Neuronal stem cell (in vitro differentiated cells): Measurements from ENCODE around the gene OR10A5.

ENCODE experiments used
- DNase-seq: peaks from one replicate; pipeline ENCODE4 v3.0.0-alpha.2; 2013; ENCODE audit warnings: low spot score
- H2AFZ ChIP-seq: one replicate; pipeline ENCODE4 v1.6.1; 2013; ENCODE audit warnings: mild to moderate bottlenecking, low read length, inconsistent platforms
- H2AK5ac ChIP-seq: 2 replicates; pipeline ENCODE4 v1.6.1; 2013; ENCODE audit warnings: low read depth, mild to moderate bottlenecking, inconsistent platforms, low read length, moderate library complexity, mixed read lengths
- H2BK120ac ChIP-seq: 2 replicates; pipeline ENCODE4 v1.6.1; 2013; ENCODE audit warnings: low read depth, mild to moderate bottlenecking, inconsistent platforms, low read length, moderate library complexity, mixed read lengths
- H2BK12ac ChIP-seq: one replicate; pipeline ENCODE4 v1.6.1; 2013; ENCODE audit warnings: low read length, inconsistent platforms
- H2BK15ac ChIP-seq: 2 replicates; pipeline ENCODE4 v1.6.1; 2013; ENCODE audit warnings: mild to moderate bottlenecking, low read length, inconsistent platforms, mixed read lengths
- H2BK5ac ChIP-seq: one replicate; pipeline ENCODE4 v1.6.1; 2013; ENCODE audit warnings: inconsistent platforms, mild to moderate bottlenecking, low read length, moderate library complexity
- H3K14ac ChIP-seq: one replicate; pipeline ENCODE4 v1.6.1; 2013; ENCODE audit warnings: low read length, inconsistent platforms
- H3K18ac ChIP-seq: 2 replicates; pipeline ENCODE4 v1.6.1; 2013; ENCODE audit warnings: low read length, inconsistent platforms
- H3K23ac ChIP-seq: 2 replicates; pipeline ENCODE4 v1.6.1; 2013; ENCODE audit warnings: low read depth, mild to moderate bottlenecking, mixed read lengths, low read length, inconsistent platforms; ENCODE audit not compliant: poor library complexity
- H3K27ac ChIP-seq: replicated peaks from 3 replicates; pipeline ENCODE4 v1.5.1; 2013; ENCODE audit warnings: low read length, inconsistent platforms
- H3K27me3 ChIP-seq, 3 experiments: 2 replicates each; pipeline ENCODE4 v1.6.1; 2013; ENCODE audit warnings: low read length in 3 of 3, mild to moderate bottlenecking in 2 of 3, inconsistent platforms in 1 of 3, low read depth in 1 of 3, mixed read lengths in 1 of 3, moderate library complexity in 1 of 3; ENCODE audit not compliant: control insufficient read depth in 3 of 3, insufficient read depth in 3 of 3
- H3K36me3 ChIP-seq, 2 donors: replicated peaks in 1 of 2; 2 replicates each; pipeline ENCODE4 v1.6.1; 2013; ENCODE audit warnings: low read length in 2 of 2; ENCODE audit not compliant: control insufficient read depth in 2 of 2, insufficient read depth in 2 of 2
- H3K4ac ChIP-seq: 2 replicates; pipeline ENCODE4 v1.6.1; 2013; ENCODE audit warnings: inconsistent platforms, mild to moderate bottlenecking, low read length, moderate library complexity
- H3K4me1 ChIP-seq, 2 donors: 1 replicate in 1 of 2; 2 replicates in 1 of 2; pipeline ENCODE4 v1.6.1; 2013; ENCODE audit warnings: low read length in 2 of 2, low read depth in 1 of 2; ENCODE audit not compliant: control insufficient read depth in 2 of 2, insufficient read depth in 1 of 2
- H3K4me2 ChIP-seq: one replicate; pipeline ENCODE4 v1.6.1; 2013; ENCODE audit warnings: mild to moderate bottlenecking, low read length, inconsistent platforms; ENCODE audit not compliant: insufficient read depth, poor library complexity, severe bottlenecking
- H3K4me3 ChIP-seq, 2 donors: 2 replicates each; pipeline ENCODE4 v1.5.1; 2013; ENCODE audit warnings: low read length in 2 of 2, mild to moderate bottlenecking in 2 of 2, inconsistent platforms in 1 of 2, moderate library complexity in 1 of 2
- H3K79me1 ChIP-seq: one replicate; pipeline ENCODE4 v1.6.1; 2013; ENCODE audit warnings: low read depth, mild to moderate bottlenecking, inconsistent platforms, low read length, moderate library complexity
- H3K9ac ChIP-seq: one replicate; pipeline ENCODE4 v1.6.1; 2013; ENCODE audit warnings: mild to moderate bottlenecking, low read depth, low read length, inconsistent platforms; ENCODE audit not compliant: poor library complexity
- H3K9me3 ChIP-seq, 2 donors: replicated peaks in 1 of 2; 2 replicates each; pipeline versions ENCODE3 to v1.6.1; 2013; ENCODE audit warnings: low read length in 2 of 2, mild to moderate bottlenecking in 2 of 2, inconsistent platforms in 1 of 2, low read depth in 1 of 2, mixed read lengths in 1 of 2, moderate library complexity in 1 of 2; ENCODE audit not compliant: control insufficient read depth in 2 of 2, insufficient read depth in 1 of 2
- H4K8ac ChIP-seq: one replicate; pipeline ENCODE4 v1.6.1; 2013; ENCODE audit warnings: low read depth, mild to moderate bottlenecking, inconsistent platforms, low read length, moderate library complexity
- H4K91ac ChIP-seq: one replicate; pipeline ENCODE4 v1.6.1; 2013; ENCODE audit warnings: low read length, low read depth, mild to moderate bottlenecking, inconsistent platforms; ENCODE audit not compliant: poor library complexity
- WGBS, 2 donors: extraction: QIAGEN DNeasy Blood & Tissue Kit; methylation state at CpG; one replicate each; pipeline ENCODE4 v1.1.7; 2013; ENCODE audit warnings: missing lambda C conversion rate in 2 of 2, mixed read lengths in 1 of 2; ENCODE audit not compliant: insufficient read length in 2 of 2, insufficient replicate concordance in 1 of 2; ENCODE audit errors: extremely low coverage in 2 of 2; 5-methylcytosine and 5-hydroxymethylcytosine counted together

The OR10A5 gene

GRCh38 chr11:6889835-6890234 lies 44.4 kb downstream of the OR10A5 start:
- H3K4me2 ChIP-seq, result no peak overlapping the region
- no peak overlapping the region for H3K18ac ChIP-seq
- no peak overlapping the region for H3K9ac ChIP-seq
- H3K36me3 ChIP-seq, result no peaks in the 10 kb centered on the region
- H2BK15ac ChIP-seq, result no peak overlapping the region
- H4K8ac ChIP-seq, result no peak overlapping the region
- no peak overlapping the region for H4K91ac ChIP-seq
- no peak overlapping the region for H3K27ac ChIP-seq
- no peak overlapping the region for H3K14ac ChIP-seq
- H2BK5ac ChIP-seq, result no peak overlapping the region
- no peak overlapping the region for H3K23ac ChIP-seq
- no peak for DNase-seq
- no peaks in the 10 kb centered on the region for H3K9me3 ChIP-seq
- H2AFZ ChIP-seq, result no peak overlapping the region
- no peaks in the 10 kb centered on the region for H3K4me1 ChIP-seq
- no peak overlapping the region for H3K4me3 ChIP-seq
- no peaks in the 10 kb centered on the region for H3K27me3 ChIP-seq
- H2BK12ac ChIP-seq, result no peak overlapping the region
- no CpG with 5 or more reads among the region's 1 CpG for WGBS, 2 donors
- H3K79me1 ChIP-seq, result no peaks in the 10 kb centered on the region
- H2BK120ac ChIP-seq, result no peak overlapping the region
- H3K4ac ChIP-seq, result no peak overlapping the region
- no peak overlapping the region for H2AK5ac ChIP-seq

DNA sequence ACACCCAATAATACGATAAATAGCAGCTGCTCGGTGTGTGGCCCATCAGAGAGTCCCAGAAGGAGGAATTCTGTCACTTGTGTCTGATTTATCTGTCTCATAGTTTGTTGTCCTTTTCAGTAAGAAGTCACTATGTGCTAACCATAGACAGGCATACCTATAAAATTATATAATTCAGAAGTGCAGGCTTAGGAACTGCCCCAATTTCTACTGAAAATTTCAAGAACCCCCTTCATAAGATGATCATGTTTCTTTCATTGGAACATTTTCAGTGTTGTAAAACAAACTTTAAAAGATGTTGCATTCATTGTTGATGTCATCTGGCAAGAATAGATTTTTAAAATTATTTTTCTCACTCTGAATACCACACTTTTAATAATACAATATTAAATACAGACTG lies 46.9 kb downstream of the OR10A5 start, which contains the start of gene OR2D2:
TSS of gene OR2D2 (minus strand) at position 101 of the 400 bp plus-strand sequence. CDS start at position 101, 0 bp downstream.
- WGBS, 2 donors, result no CpG with 5 or more reads among the region's 2 CpGs

GRCh38 chr11:6894097-6894496 lies 48.6 kb downstream of the OR10A5 start:
- no peak for DNase-seq
- Histone ChIP-seq H2AFZ (no peak overlapping the region), H4K91ac (no peak overlapping the region), H3K27ac (no peak overlapping the region), H3K18ac (no peak overlapping the region), H2BK15ac (no peak overlapping the region), H3K9ac (no peak overlapping the region), H3K27me3 (no peaks in the 10 kb centered on the region), H3K4me1 (no peaks in the 10 kb centered on the region), H2AK5ac (no peak overlapping the region), H3K23ac (no peak overlapping the region), H2BK12ac (no peak overlapping the region), H3K14ac (no peak overlapping the region), H3K4me2 (no peak overlapping the region), H3K9me3 (no peaks in the 10 kb centered on the region), H3K4ac (no peak overlapping the region), H3K4me3 (no peak overlapping the region), H2BK120ac (no peak overlapping the region), H3K36me3 (no peaks in the 10 kb centered on the region), H4K8ac (no peak overlapping the region), H2BK5ac (no peak overlapping the region), H3K79me1 (no peaks in the 10 kb centered on the region)

More for the DNA sequence above, 46.9 kb downstream of the OR10A5 start, which contains the start of gene OR2D2:
- no peak within 1 kb of the TSS for H3K14ac ChIP-seq
- no peak within 1 kb of the TSS for H2BK15ac ChIP-seq
- H3K4me3 ChIP-seq, result no peak within 1 kb of the TSS
- no peak within 1 kb of the TSS for H2BK120ac ChIP-seq
- H2BK12ac ChIP-seq, result no peak within 1 kb of the TSS
- no peak within 1 kb of the TSS for H3K4me2 ChIP-seq
- no peak within 1 kb of the TSS for H3K4ac ChIP-seq
- no peak within 1 kb of the TSS for H4K8ac ChIP-seq
- no peaks in the 10 kb centered on the region for H3K9me3 ChIP-seq
- no peaks in the 10 kb centered on the region for H3K4me1 ChIP-seq
- no peaks in the 10 kb centered on the region for H3K36me3 ChIP-seq
- H3K9ac ChIP-seq, result no peak within 1 kb of the TSS
- H2AK5ac ChIP-seq, result no peak within 1 kb of the TSS
- H3K23ac ChIP-seq, result no peak within 1 kb of the TSS
- H3K79me1 ChIP-seq, result no peaks in the 10 kb centered on the region
- H3K27ac ChIP-seq, result no peak within 1 kb of the TSS
- no peak within 1 kb of the TSS for H2AFZ ChIP-seq
- H3K18ac ChIP-seq, result no peak within 1 kb of the TSS
- no peak for DNase-seq
- no peak within 1 kb of the TSS for H4K91ac ChIP-seq
- no peak within 1 kb of the TSS for H2BK5ac ChIP-seq
- no peaks in the 10 kb centered on the region for H3K27me3 ChIP-seq

DNA sequence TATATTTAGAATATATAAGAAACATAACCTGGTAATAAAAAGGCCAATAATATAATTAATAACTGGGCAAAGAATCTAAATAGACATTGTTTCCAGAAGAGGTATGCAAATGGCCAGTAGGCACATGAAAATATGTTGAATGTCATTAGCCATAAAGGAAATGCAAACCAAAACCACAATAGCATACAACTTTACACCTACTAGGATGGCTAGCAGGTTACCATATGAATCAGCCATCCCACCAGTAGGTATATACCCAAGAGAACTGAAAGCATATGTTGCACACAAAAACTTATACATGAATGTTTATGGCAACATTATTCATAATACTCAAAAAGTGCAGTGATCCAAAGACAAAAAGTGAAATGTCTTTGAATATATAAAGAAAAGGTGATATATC lies 49.5 kb downstream of the OR10A5 start:
- H2AFZ ChIP-seq, result no peak overlapping the region
- no peak overlapping the region for H3K4ac ChIP-seq
- no peaks in the 10 kb centered on the region for H3K27me3 ChIP-seq
- no peaks in the 10 kb centered on the region for H3K79me1 ChIP-seq
- H3K23ac ChIP-seq, result no peak overlapping the region
- no peak overlapping the region for H2BK120ac ChIP-seq
- no peaks in the 10 kb centered on the region for H3K36me3 ChIP-seq
- no peak overlapping the region for H3K4me2 ChIP-seq
- no peak overlapping the region for H2BK5ac ChIP-seq
- H3K4me3 ChIP-seq, result no peak overlapping the region
- H3K18ac ChIP-seq, result no peak overlapping the region
- no peak overlapping the region for H2BK12ac ChIP-seq
- no peak overlapping the region for H3K14ac ChIP-seq
- H3K9me3 ChIP-seq, result no peaks in the 10 kb centered on the region
- no peaks in the 10 kb centered on the region for H3K4me1 ChIP-seq
- no peak overlapping the region for H2BK15ac ChIP-seq
- H3K27ac ChIP-seq, result no peak overlapping the region
- H3K9ac ChIP-seq, result no peak overlapping the region
- H4K8ac ChIP-seq, result no peak overlapping the region
- no peak overlapping the region for H2AK5ac ChIP-seq
- DNase-seq, result no peak
- no peak overlapping the region for H4K91ac ChIP-seq
